HG02678 (cell line): ENCODE data around the gene BHLHA15.
A peak's percentile ranks its signal among the peaks of the same experiment; 100 is the strongest.

ENCODE experiments used
- ATAC-seq: cut with Tn5 transposase; IDR thresholded peaks from one replicate; pipeline ENCODE4 v1.9.1; 2021; ENCODE audit warnings: mild to moderate bottlenecking, moderate library complexity; ENCODE audit not compliant: unreplicated experiment

The BHLHA15 gene

DNA sequence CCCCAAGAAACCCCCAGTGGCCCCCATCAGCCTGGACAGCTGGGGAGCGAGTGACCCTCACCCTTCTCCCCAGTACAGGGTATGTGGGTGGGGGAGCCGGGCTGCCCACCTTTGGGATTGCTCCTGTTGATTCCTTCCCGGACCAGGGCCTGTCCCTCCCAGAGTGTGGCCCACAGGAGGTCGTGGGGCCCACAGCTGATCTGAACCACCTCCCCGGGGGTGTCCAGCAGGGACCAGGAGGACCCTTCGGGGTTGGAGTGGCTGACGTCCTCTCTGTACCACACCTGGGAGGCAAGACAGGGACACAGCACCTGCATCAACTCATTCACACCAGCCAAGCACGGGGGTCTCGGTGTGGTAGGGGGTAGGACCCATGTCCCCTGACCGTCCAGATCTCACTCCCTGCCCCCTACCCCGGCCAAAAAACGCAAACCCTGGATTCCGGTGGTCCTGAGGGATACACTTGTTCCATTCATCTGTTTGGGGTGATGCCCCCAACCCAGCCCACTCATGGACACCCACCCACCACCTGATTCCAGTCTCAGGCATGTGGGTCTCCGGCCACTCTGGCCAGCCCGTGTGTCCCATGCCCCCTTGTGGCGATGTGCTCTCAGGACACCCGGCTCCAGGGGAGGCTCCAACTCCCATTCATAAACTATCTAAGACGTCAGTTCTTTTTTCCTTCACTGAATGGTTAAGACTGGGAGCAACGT lies 29.9 kb downstream of the BHLHA15 start:
- peak; percentile 73 for ATAC-seq

GRCh38 chr7:98241674-98242241 lies 30.5 kb downstream of the BHLHA15 start:
- ATAC-seq: peak; percentile 12

DNA sequence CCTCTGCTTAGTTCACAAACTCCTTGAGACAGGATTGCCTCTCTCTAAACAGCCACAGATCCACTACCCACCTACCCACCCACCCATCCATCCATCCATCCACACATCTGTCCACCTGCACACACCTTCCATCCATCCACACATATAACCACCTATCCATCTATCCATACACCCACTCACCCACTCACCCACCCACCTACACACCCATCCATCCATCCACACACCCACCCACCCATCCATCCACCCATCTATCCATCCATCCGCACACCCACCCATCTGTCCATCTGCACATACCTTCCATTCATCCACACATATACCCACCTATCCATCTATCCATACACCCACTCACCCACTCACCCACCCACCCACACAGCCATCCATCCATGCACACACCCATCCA lies 31.1 kb downstream of the BHLHA15 start:
- no peak for ATAC-seq

DNA sequence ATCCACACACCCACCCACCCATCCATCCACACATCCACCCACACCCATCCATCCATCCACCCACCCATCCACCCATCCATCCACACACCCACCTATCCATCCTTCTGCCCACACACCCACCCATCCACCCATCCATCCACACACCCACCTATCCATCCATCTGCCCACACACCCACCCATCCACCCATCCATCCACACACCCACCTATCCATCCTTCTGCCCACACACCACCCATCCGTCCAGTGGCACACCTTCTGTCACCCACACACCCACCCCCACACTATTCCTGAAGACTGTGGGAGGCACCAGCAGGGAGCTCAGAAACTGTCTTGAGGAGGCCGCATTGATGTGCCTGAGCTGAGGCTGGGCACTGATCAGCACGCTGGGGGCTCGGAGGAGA lies 31.7 kb downstream of the BHLHA15 start:
- no peak for ATAC-seq

DNA sequence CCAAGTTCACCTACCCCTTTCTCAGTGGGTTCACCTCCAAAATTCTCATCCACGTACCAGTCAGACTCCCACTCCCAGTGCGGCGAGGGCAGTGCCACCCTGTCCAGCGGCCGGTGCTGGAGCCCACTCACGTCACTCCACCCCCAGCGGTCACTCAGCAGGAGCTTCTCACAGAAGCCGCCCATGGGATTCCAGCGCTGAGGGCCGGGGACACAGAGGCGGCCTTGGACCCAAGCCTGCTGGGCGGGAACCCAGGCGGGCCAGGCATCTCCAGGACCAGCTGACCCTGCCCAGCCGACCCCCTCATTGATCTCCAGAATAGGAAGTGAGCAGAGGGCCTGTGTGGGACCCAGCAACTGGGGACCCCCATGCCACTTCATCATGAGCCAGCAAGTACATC lies 33.6 kb downstream of the BHLHA15 start:
- ATAC-seq: no peak

DNA sequence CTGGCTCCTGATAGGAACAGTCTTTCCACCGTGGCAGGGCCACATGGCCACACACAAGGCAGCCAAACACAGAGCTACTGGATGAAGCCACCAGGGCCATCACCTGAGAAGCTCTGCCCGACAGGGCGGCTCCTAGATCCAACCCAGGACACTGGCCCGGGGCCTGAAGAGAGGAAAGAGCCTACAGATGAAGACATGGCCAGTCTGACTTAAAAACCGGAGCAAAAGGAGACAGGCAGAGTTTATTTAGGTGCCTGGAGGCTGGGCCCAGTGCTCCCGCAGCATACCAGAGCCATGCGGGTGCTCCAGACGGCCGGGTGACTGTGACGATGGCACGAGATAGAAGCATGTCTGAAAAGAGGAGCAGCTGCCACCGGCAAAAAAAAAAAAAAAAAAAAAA lies 36.9 kb downstream of the BHLHA15 start:
- no peak for ATAC-seq

GRCh38 chr7:98249106-98249505 lies 37.9 kb downstream of the BHLHA15 start:
- no peak for ATAC-seq

GRCh38 chr7:98250789-98251188 lies 39.5 kb downstream of the BHLHA15 start:
- no peak for ATAC-seq

DNA sequence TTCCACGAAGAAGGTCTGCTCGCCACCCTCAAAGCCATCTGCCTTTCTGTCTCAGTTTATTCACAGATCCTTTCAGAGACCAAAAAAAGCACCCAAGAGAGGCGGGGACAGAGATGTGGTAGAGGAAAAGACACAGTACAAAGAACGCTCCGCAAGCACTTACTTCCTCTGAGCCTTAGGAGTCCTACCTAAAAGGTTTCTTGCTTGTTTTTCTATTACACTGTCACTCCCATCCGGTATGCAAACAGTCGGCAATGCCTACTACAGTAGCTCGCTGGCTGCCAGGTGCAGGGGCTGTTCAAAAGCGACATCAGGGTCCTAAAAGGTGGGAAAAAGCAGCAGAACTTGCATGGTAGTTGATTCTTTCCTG lies 40.0 kb downstream of the BHLHA15 start:
- ATAC-seq: peak; percentile 12

GRCh38 chr7:98251601-98252424 lies 40.6 kb downstream of the BHLHA15 start, which contains the start of gene TECPR1:
TSS of gene TECPR1 (minus strand) at chr7:98252232. CDS start at chr7:98246146, 6,086 bp downstream.
- peak; percentile 98 for ATAC-seq

DNA sequence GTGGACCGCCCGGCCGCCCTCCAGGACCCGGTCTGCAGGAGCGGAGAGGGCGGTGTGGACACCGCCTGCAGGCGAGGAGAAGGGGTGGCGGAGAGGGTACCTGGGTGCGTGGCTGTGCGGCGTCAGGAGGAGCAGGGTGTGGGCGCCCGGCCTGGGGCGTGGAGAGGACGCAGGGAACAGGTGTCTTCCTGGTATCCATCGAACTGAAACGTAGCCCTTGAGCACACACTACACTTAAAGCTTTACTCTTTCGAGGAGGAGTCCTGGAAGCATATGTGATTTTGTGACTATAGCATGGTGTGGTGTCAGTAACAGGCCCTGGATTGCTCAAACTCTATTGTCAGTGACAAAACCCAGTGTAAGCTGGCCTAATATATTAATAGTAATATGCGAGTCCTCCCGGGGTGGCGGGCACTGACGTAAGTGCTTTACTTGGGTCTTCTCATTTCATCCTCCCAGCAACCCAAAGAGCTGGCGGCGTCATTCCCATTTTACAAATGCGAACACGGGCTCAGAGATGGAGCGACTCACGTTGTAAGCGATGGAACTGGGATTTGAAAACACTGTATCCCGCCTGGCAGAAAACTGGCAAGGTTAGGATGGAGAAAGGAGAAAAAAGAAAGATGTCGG lies 41.3 kb downstream of the BHLHA15 start:
- ATAC-seq: peak; percentile 31

GRCh38 chr7:98254516-98254915 lies 43.3 kb downstream of the BHLHA15 start:
- no peak for ATAC-seq

DNA sequence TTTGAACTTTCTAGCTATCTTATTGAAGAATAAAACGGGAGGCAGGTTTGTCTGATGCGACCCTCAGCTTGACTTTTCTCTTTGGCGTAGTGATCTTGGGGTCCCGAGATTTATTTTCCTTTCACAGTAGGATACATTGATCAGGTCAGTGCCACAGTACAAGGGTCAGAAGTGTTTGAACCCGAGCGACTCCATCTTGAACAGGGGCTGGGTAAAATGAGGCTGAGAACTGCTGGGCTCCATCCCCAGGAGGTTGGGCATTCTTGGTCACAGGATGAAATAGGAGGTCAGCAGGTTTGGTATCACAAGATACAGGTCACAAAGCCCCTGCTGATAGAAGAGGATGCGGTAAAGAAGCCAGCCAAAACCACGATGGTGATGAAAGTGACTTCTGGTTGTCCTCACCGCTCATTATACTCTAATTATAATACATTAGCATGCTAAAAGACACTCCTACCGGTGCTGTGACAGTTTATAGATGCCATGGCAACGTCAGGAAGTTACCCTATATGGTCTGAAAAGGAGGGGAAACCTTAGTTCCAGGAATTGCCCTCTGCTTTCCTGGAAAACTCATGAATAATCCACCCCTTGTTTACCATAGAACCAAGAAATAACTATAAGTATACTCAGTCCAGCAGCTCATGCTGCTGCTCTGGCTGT lies 43.8 kb downstream of the BHLHA15 start:
- no peak for ATAC-seq

DNA sequence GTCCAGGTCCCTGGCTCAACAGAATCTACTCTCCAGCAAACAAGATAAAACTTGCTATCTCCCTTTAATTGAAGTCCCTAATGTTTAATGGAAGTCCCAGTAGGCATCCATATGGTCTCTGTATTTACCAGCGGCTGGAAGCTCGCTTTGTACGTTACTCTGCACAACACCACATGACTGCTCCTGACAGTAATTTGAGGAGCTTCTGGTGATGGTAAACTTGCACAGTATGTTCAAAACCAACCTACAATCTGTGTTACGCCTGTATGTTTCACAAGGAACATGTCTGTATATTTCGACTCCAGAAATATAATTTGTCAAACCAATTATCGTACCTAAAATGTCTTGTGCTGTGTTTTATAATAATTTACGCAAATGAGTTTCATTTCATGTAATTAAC lies 45.2 kb downstream of the BHLHA15 start:
- no peak for ATAC-seq

GRCh38 chr7:98257701-98258100 lies 46.5 kb downstream of the BHLHA15 start:
- ATAC-seq: no peak
